NCI-H1417 treated with DMSO at 0.1 percent for 48 hours (cell line): ENCODE measurements around the gene NUDC.

Experiments used
- DNase-seq: peaks from one replicate; lab custom pipeline; 2025; lab: John Stamatoyannopoulos, UW

The NUDC gene

GRCh38 chr1:26951216-26951615 lies 29.7 kb downstream of the NUDC start:
- no peak for DNase-seq

GRCh38 chr1:26951821-26952497 lies 30.4 kb downstream of the NUDC start:
- no peak for DNase-seq

- DNase-seq = no peak
Observed at GRCh38 chr1:26953374-26953773, 31.8 kb downstream of the NUDC start.

- no peak for DNase-seq
Observed at GRCh38 chr1:26956321-26956720, 34.8 kb downstream of the NUDC start.

GRCh38 chr1:26957306-26957705 lies 35.8 kb downstream of the NUDC start:
- no peak for DNase-seq

GRCh38 chr1:26959270-26959669 lies 37.7 kb downstream of the NUDC start:
- DNase-seq = no peak

- no peak for DNase-seq
Observed at GRCh38 chr1:26959722-26960624, 38.4 kb downstream of the NUDC start, which contains the start of gene KDF1. Gene KDF1, minus strand, starts transcription at chr1:26960468. Its CDS starts 8,088 bp downstream, at chr1:26952380.

GRCh38 chr1:26960625-26960966 lies 39.1 kb downstream of the NUDC start:
- DNase-seq = no peak

GRCh38 chr1:26961826-26962225 lies 40.3 kb downstream of the NUDC start:
- no peak for DNase-seq

- DNase-seq = no peak
Observed at GRCh38 chr1:26965213-26965612, 43.7 kb downstream of the NUDC start.

GRCh38 chr1:26965628-26966027 lies 44.1 kb downstream of the NUDC start:
- no peak for DNase-seq

GRCh38 chr1:26970810-26971209 lies 49.3 kb downstream of the NUDC start:
- DNase-seq = no peak

- DNase-seq = no peak
Observed at GRCh38 chr1:26971590-26971989, 50.0 kb downstream of the NUDC start.

- DNase-seq = no peak
Observed at GRCh38 chr1:26972390-26972789, 50.8 kb downstream of the NUDC start.

- no peak for DNase-seq
Observed at GRCh38 chr1:26972821-26973220, 51.3 kb downstream of the NUDC start.

- DNase-seq = no peak
Observed at GRCh38 chr1:26976621-26977510, 55.3 kb downstream of the NUDC start.

GRCh38 chr1:26978901-26979300 lies 57.4 kb downstream of the NUDC start:
- DNase-seq = no peak

GRCh38 chr1:26981146-26981846 lies 59.8 kb downstream of the NUDC start:
- DNase-seq = no peak

GRCh38 chr1:26983863-26984262 lies 62.3 kb downstream of the NUDC start:
- DNase-seq = no peak

GRCh38 chr1:26984291-26984690 lies 62.7 kb downstream of the NUDC start:
- DNase-seq = no peak

- DNase-seq = no peak
Observed at GRCh38 chr1:26986658-26987057, 65.1 kb downstream of the NUDC start.
